Measurements from ENCODE around the gene GNG11. TPM values are rescaled to one million over a fixed set of nuclear protein-coding genes. Genes with fewer than 3 reads are reported as not detected.
"Not testable (repeated sequence)": the region's sequence is repeated elsewhere in the genome, so short reads cannot be mapped to it uniquely, and the experiment has no call there.

GNG11 gene
- total and polyA plus RNA-seq, 11 donors, result 10.5 to 37.7 (median 19.0) TPM

GRCh38 chr7:93902777-93903423, 18.6 kb upstream of the GNG11 start:
- H3K4me3 ChIP-seq, result no peak overlapping the region
- ATAC-seq, result peak; percentile 42 to 60 (median 51)
- TF ChIP-seq CTCF (IDR thresholded peaks at IDR 0.05) (peak; percentile 62 to 90 (median 79)), POLR2A (IDR thresholded peaks at IDR 0.05) (no peak)
- H3K4me1 ChIP-seq, result peaks cover 0 to 5% (median 0%) of the 10 kb centered on the region in 12 donors
- peak in 1 of 5 donors; percentile 28 for DNase-seq
- intact Hi-C loops (cut with DNase I), result loop anchor here (2.0 to 10.0 kb wide), 8 partner anchors 99 to 322 kb away; partner anchors contain the start of gene BET1 (in 4 of the 10)
- H3K27ac ChIP-seq, result no peak overlapping the region
- H3K9me3 ChIP-seq, result no peaks in the 10 kb centered on the region
- H3K27me3 ChIP-seq, result no peaks in the 10 kb centered on the region
- H3K36me3 ChIP-seq, result no peaks in the 10 kb centered on the region
- WGBS, 4 donors, result 90 to 98% (median 94%) methylated on average over 1 of the region's 1 CpG

GRCh38 chr7:93906267-93906666, 15.3 kb upstream of the GNG11 start, which contains the start of gene GNGT1:
GNGT1 (plus strand) TSS chr7:93906567; CDS start chr7:93906747, 180 bp downstream.
- Histone ChIP-seq H3K27me3 (no peaks in the 10 kb centered on the region), H3K4me3 (no peak within 1 kb of the TSS), H3K9me3 (no peaks in the 10 kb centered on the region), H3K4me1 (peaks cover 0 to 16% (median 10%) of the 10 kb centered on the region in 12 donors), H3K27ac (no peak within 1 kb of the TSS), H3K36me3 (no peaks in the 10 kb centered on the region)
- ATAC-seq, result no peak
- TF ChIP-seq CTCF (IDR thresholded peaks at IDR 0.05) (no peak), POLR2A (IDR thresholded peaks at IDR 0.05) (no peak)
- intact Hi-C loops (cut with DNase I), result loop anchor here in 2 of 10 donors (10.0 kb wide), 3 partner anchors 99 to 319 kb away; partner anchors contain the start of gene BET1 (in 1 of the 2)
- 88 to 96% (median 92%) methylated on average over 3 of the region's 3 CpGs for WGBS, 4 donors
- DNase-seq, result no peak

- WGBS, 4 donors, result 18 to 36% (median 28%) methylated on average over 3 of the region's 3 CpGs
- Histone ChIP-seq H3K27me3 (no peaks in the 10 kb centered on the region), H3K4me1 (peaks cover 0 to 28% (median 10%) of the 10 kb centered on the region in 12 donors), H3K4me3 (no peak overlapping the region), H3K27ac (peak overlapping the region in 9 of 12 donors; percentile 11 to 55 (median 29)), H3K36me3 (no peaks in the 10 kb centered on the region), H3K9me3 (no peaks in the 10 kb centered on the region)
- ATAC-seq (peak in 3 of 4 donors; percentile 61 to 80 (median 75)), DNase-seq (peak in 2 of 5 donors; percentile 30 to 48)
- intact Hi-C loops (cut with DNase I), result no loop called here
- no peak for TF ChIP-seq POLR2A (IDR thresholded peaks at IDR 0.05)
- no peak for TF ChIP-seq CTCF (IDR thresholded peaks at IDR 0.05)
Observed at GRCh38 chr7:93910076-93910994, 11.2 kb upstream of the GNG11 start.

GRCh38 chr7:93911242-93911641, 10.3 kb upstream of the GNG11 start:
- H3K9me3 ChIP-seq; H3K27me3 ChIP-seq; DNase-seq; H3K36me3 ChIP-seq; intact Hi-C loops (cut with DNase I); H3K4me3 ChIP-seq: not testable (repeated sequence)
- peak overlapping the region in 5 of 12 donors; percentile 16 to 55 (median 47) for H3K27ac ChIP-seq
- WGBS, 4 donors, result 40 to 75% (median 44%) methylated on average over 3 of the region's 3 CpGs
- ATAC-seq, result peak in 1 of 4 donors; percentile 58
- H3K4me1 ChIP-seq, result peaks cover 0 to 28% (median 10%) of the 10 kb centered on the region in 12 donors

GRCh38 chr7:93911661-93912060, 9.9 kb upstream of the GNG11 start:
- peaks cover 0 to 28% (median 10%) of the 10 kb centered on the region in 12 donors for H3K4me1 ChIP-seq
- H3K27ac ChIP-seq; H3K27me3 ChIP-seq; H3K9me3 ChIP-seq; DNase-seq; ATAC-seq; H3K36me3 ChIP-seq; intact Hi-C loops (cut with DNase I); H3K4me3 ChIP-seq: not testable (repeated sequence)
